ENCODE results near the gene VASH1. TPM values are rescaled to one million over a fixed set of nuclear protein-coding genes. Genes with fewer than 3 reads are reported as not detected.
A peak's percentile ranks its signal among the peaks of the same experiment; 100 is the strongest.

The VASH1 gene
- total and polyA plus RNA-seq, 2 of the 13 experiments (the other 11 are each of a cell fraction or from before 2014, with no cell fraction given), result 0.11 to 0.24 TPM

- TF ChIP-seq ZBTB49 (CRISPR knock-in tag; IDR thresholded peaks at IDR 0.05; ENCODE audit: borderline replicate concordance), result no peak
- no peak for TF ChIP-seq PRMT3 (CRISPR knock-in tag; IDR thresholded peaks at IDR 0.05; ENCODE audit: borderline replicate concordance, low read depth)
- no peak for TF ChIP-seq ZSCAN20 (CRISPR knock-in tag; IDR thresholded peaks at IDR 0.05; ENCODE audit: borderline replicate concordance)
- no peak for TF ChIP-seq SRY (CRISPR knock-in tag; IDR thresholded peaks at IDR 0.05)
- TF ChIP-seq MXD3 (CRISPR knock-in tag; IDR thresholded peaks at IDR 0.05), result no peak
- TF ChIP-seq TFAP4 (IDR thresholded peaks at IDR 0.05; ENCODE audit: borderline replicate concordance, low read depth), result peak; percentile 96
- no peak for TF ChIP-seq ZNF772 (CRISPR knock-in tag; IDR thresholded peaks at IDR 0.05)
- no peak for TF ChIP-seq RARA (CRISPR knock-in tag; IDR thresholded peaks at IDR 0.05)
- TF ChIP-seq ISL2 (CRISPR knock-in tag; IDR thresholded peaks at IDR 0.05), result peak; percentile 39; the same call in 1 of the 2 replicates
- TF ChIP-seq ZSCAN22 (CRISPR knock-in tag; IDR thresholded peaks at IDR 0.05), result no peak
- TF ChIP-seq GMEB2 (CRISPR knock-in tag; IDR thresholded peaks at IDR 0.05; ENCODE audit: low read depth), result no peak
- TF ChIP-seq SNAPC5 (CRISPR knock-in tag; IDR thresholded peaks at IDR 0.05; ENCODE audit: borderline replicate concordance), result no peak
- TF ChIP-seq KAT2B (IDR thresholded peaks at IDR 0.05; ENCODE audit: borderline replicate concordance, low read depth, low read length), result no peak
- TF ChIP-seq ZNF24 (IDR thresholded peaks at IDR 0.05), result no peak
- peak; percentile 62 for TF ChIP-seq SKI (IDR thresholded peaks at IDR 0.05; ENCODE audit: partially characterized antibody)
These were observed 68.6 kb downstream of the VASH1 start (continued) for GRCh38 chr14:76829650-76830421.
